ENCODE results near the gene TRMT13.

The TRMT13 gene

GRCh38 chr1:100132566-100133477 is at the start of gene TRMT13, which contains the start of gene SASS6:
TRMT13 (plus strand) TSS chr1:100133163; CDS start chr1:100133169, 6 bp downstream.
SASS6 (minus strand) TSS chr1:100132930; CDS start chr1:100132814, 116 bp downstream.
- DNase-seq, result peak; percentile 93

- no peak for DNase-seq
Measured at GRCh38 chr1:100087396-100087795, 45.6 kb upstream of the TRMT13 start.

GRCh38 chr1:100089082-100089481 is 43.9 kb upstream of the TRMT13 start:
- DNase-seq, result no peak

- DNase-seq, result no peak
Measured at GRCh38 chr1:100090471-100090870, 42.5 kb upstream of the TRMT13 start.

- DNase-seq, result no peak
Measured at GRCh38 chr1:100100202-100100601, 32.8 kb upstream of the TRMT13 start.

- no peak for DNase-seq
Measured at GRCh38 chr1:100101564-100101963, 31.4 kb upstream of the TRMT13 start.

GRCh38 chr1:100107696-100108095 is 25.3 kb upstream of the TRMT13 start:
- no peak for DNase-seq

- no peak for DNase-seq
Measured at GRCh38 chr1:100109554-100110066, 23.4 kb upstream of the TRMT13 start.

- no peak for DNase-seq
Measured at GRCh38 chr1:100115524-100115923, 17.4 kb upstream of the TRMT13 start.

- DNase-seq, result no peak
Measured at GRCh38 chr1:100122177-100122576, 10.8 kb upstream of the TRMT13 start.

GRCh38 chr1:100127226-100127625 is 5.7 kb upstream of the TRMT13 start:
- DNase-seq, result no peak

GRCh38 chr1:100130552-100131077 is 2.3 kb upstream of the TRMT13 start:
- DNase-seq, result no peak

GRCh38 chr1:100131623-100132022 is 1.3 kb upstream of the TRMT13 start:
- DNase-seq, result no peak

GRCh38 chr1:100134872-100135271 is 1.9 kb downstream of the TRMT13 start:
- DNase-seq, result no peak

GRCh38 chr1:100137602-100138001 is 4.6 kb downstream of the TRMT13 start:
- no peak for DNase-seq

GRCh38 chr1:100141192-100141591 is 8.2 kb downstream of the TRMT13 start:
- no peak for DNase-seq

- no peak for DNase-seq
Measured at GRCh38 chr1:100142343-100142742, 9.4 kb downstream of the TRMT13 start.

- DNase-seq, result no peak
Measured at GRCh38 chr1:100145116-100145515, 12.2 kb downstream of the TRMT13 start.

- DNase-seq, result no peak
Measured at GRCh38 chr1:100146958-100147357, 14.0 kb downstream of the TRMT13 start.

- no peak for DNase-seq
Measured at GRCh38 chr1:100147875-100148274, 14.9 kb downstream of the TRMT13 start.

- DNase-seq, result no peak
Measured at GRCh38 chr1:100151679-100152078, 18.7 kb downstream of the TRMT13 start.

- DNase-seq, result no peak
Measured at GRCh38 chr1:100152271-100152670, 19.3 kb downstream of the TRMT13 start.

- no peak for DNase-seq
Measured at GRCh38 chr1:100162881-100163280, 29.9 kb downstream of the TRMT13 start.

GRCh38 chr1:100164216-100164615 is 31.3 kb downstream of the TRMT13 start:
- DNase-seq, result no peak
